ENCODE measurements around the gene TIMM17B. TPM values are rescaled to one million over a fixed set of nuclear protein-coding genes. Genes with fewer than 3 reads are reported as not detected.

The TIMM17B gene
- total and polyA plus RNA-seq, 2 donors from 2014 or later: 44.8 to 109 TPM

DNA sequence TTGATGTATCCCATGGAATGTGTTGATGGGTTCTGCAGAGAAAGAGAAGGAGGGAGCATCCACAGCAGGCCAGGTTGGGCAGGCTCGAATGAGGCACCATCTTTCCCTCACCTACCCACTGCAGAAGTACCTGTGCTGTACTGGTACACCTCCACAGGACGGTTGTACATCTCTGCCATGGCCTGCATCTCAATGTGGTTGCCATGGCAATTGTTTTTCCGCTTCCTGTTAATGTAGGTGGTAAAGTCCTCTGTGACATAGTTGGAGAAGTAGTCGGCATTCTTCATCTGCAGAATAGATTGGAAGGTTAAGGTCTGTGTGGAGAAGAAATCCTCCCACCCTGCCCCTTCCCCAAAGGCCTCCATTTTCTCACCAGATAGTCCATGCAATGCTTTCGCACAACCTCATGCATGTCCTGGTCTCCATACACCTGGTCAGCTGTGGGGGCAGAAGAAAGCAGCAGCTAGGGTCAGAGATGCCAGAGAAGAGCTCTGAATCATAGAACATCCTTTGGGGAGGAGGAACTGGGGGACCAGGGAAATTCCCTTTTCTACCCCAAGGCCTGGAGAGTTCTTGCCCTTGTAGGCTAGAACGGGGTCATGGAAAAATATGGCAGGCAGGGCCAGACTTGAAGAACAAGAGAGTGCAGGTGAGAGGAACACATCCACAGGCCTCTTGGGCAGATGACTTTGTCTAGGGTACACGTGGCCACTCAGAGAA is 37.2 kb upstream of the TIMM17B start:
- Histone ChIP-seq H3K9ac (ENCODE audit: low read length in 3 of 3) (no peak overlapping the region), H3K27ac (ENCODE audit: low read depth in 2 of 2, low read length in 2 of 2) (no peak overlapping the region), H3K27me3 (ENCODE audit: control insufficient read depth, insufficient read depth, low read length) (no peaks in the 10 kb centered on the region), H3K9me3 (ENCODE audit: control insufficient read depth in 2 of 3, insufficient read depth in 1 of 3, low read length in 3 of 3) (no peaks in the 10 kb centered on the region), H3K36me3 (ENCODE audit: control insufficient read depth in 2 of 3, insufficient read depth in 3 of 3, low read length in 3 of 3) (peaks cover 2 to 27% (median 2%) of the 10 kb centered on the region in 3 donors), H3K4me3 (ENCODE audit: low read length in 3 of 3) (no peak overlapping the region), H3K4me1 (ENCODE audit: control insufficient read depth in 2 of 3, insufficient read depth in 2 of 3, low read depth in 1 of 3, low read length in 3 of 3) (no peaks in the 10 kb centered on the region)
- TF ChIP-seq, protein P1, sequence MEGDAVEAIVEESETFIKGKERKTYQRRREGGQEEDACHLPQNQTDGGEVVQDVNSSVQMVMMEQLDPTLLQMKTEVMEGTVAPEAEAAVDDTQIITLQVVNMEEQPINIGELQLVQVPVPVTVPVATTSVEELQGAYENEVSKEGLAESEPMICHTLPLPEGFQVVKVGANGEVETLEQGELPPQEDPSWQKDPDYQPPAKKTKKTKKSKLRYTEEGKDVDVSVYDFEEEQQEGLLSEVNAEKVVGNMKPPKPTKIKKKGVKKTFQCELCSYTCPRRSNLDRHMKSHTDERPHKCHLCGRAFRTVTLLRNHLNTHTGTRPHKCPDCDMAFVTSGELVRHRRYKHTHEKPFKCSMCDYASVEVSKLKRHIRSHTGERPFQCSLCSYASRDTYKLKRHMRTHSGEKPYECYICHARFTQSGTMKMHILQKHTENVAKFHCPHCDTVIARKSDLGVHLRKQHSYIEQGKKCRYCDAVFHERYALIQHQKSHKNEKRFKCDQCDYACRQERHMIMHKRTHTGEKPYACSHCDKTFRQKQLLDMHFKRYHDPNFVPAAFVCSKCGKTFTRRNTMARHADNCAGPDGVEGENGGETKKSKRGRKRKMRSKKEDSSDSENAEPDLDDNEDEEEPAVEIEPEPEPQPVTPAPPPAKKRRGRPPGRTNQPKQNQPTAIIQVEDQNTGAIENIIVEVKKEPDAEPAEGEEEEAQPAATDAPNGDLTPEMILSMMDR (IDR thresholded peaks at IDR 0.05; ENCODE audit: borderline replicate concordance, extremely low read depth, insufficient read depth): no peak
- DNase-seq (no peak), FAIRE-seq (no peak)
- intact Hi-C loops (cut with DNase I): no loop called here

DNA sequence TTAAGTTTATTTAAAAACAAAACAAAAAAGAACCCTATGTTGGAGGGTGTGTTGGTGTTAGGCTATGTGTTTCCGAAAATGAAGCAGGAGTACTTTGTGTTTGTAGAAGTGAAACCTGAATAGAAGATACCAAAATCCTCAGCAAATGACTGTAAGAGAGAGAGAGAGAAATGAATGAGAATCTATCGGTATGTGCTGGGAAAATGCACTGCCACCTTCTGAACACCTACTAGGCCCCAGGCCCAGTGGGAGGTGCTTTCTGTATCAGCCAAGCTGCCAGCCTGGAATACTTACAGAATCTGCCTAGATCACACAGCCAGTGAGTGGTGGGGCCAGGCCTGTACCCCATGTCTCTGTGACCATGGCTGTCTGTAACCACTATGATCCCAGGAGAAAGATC is 36.2 kb upstream of the TIMM17B start:
- DNase-seq (no peak), FAIRE-seq (no peak)
- peaks cover 2 to 27% (median 2%) of the 10 kb centered on the region in 3 donors for H3K36me3 ChIP-seq (ENCODE audit: control insufficient read depth in 2 of 3, insufficient read depth in 3 of 3, low read length in 3 of 3)
- no peaks in the 10 kb centered on the region for H3K4me1 ChIP-seq (ENCODE audit: control insufficient read depth in 2 of 3, insufficient read depth in 2 of 3, low read depth in 1 of 3, low read length in 3 of 3)
- no peaks in the 10 kb centered on the region for H3K27me3 ChIP-seq (ENCODE audit: control insufficient read depth, insufficient read depth, low read length)
- H3K4me3 ChIP-seq (ENCODE audit: low read length in 3 of 3): no peak overlapping the region
- no peaks in the 10 kb centered on the region for H3K9me3 ChIP-seq (ENCODE audit: control insufficient read depth in 2 of 3, insufficient read depth in 1 of 3, low read length in 3 of 3)
- intact Hi-C loops (cut with DNase I): no loop called here
- TF ChIP-seq, protein P1 (IDR thresholded peaks at IDR 0.05; ENCODE audit: borderline replicate concordance, extremely low read depth, insufficient read depth): no peak
- no peak overlapping the region for H3K27ac ChIP-seq (ENCODE audit: low read depth in 2 of 2, low read length in 2 of 2)
- no peak overlapping the region for H3K9ac ChIP-seq (ENCODE audit: low read length in 3 of 3)

DNA sequence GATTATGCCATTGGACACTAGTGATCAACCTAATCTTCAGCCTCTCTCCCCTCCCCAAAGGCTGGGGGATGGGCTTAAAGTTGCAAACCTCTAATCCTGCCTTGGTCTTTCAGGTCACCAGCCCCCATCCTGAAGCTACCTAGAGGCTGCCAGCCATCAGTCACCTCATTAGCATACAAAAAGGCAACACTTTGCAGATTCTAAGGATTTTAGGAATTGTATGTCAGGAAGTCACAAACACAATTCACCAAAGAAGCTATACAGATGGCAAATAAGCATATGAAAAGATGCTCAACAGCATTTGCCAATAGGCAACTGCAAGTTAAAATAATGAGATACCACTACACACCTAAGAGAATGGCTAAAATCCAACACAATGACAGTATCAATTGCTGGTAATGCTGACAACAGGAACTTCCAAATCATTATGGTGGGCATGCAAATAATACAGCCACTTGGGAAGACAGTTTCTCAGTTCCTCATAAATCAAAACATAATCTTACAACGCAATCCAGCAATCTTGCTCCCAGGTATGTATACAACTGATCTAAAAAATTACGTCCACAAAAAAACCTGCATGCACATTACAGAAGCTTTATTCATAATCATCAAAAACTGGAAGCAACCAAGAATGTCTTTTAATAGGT is 30.3 kb upstream of the TIMM17B start:
- Histone ChIP-seq H3K9me3 (ENCODE audit: control insufficient read depth in 2 of 3, insufficient read depth in 1 of 3, low read length in 3 of 3) (no peaks in the 10 kb centered on the region), H3K27me3 (ENCODE audit: control insufficient read depth, insufficient read depth, low read length) (no peaks in the 10 kb centered on the region), H3K36me3 (ENCODE audit: control insufficient read depth in 2 of 3, insufficient read depth in 3 of 3, low read length in 3 of 3) (peaks cover 2 to 20% (median 4%) of the 10 kb centered on the region in 3 donors), H3K9ac (ENCODE audit: low read length in 3 of 3) (no peak overlapping the region), H3K27ac (ENCODE audit: low read depth in 2 of 2, low read length in 2 of 2) (no peak overlapping the region), H3K4me1 (ENCODE audit: control insufficient read depth in 2 of 3, insufficient read depth in 2 of 3, low read depth in 1 of 3, low read length in 3 of 3) (no peaks in the 10 kb centered on the region), H3K4me3 (ENCODE audit: low read length in 3 of 3) (no peak overlapping the region)
- intact Hi-C loops (cut with DNase I): no loop called here
- DNase-seq: no peak
- TF ChIP-seq, protein P1 (IDR thresholded peaks at IDR 0.05; ENCODE audit: borderline replicate concordance, extremely low read depth, insufficient read depth): no peak
- FAIRE-seq: no peak

All from kidney (tissue), 14 donors.